ENCODE measurements around the gene DPYD.

DNA sequence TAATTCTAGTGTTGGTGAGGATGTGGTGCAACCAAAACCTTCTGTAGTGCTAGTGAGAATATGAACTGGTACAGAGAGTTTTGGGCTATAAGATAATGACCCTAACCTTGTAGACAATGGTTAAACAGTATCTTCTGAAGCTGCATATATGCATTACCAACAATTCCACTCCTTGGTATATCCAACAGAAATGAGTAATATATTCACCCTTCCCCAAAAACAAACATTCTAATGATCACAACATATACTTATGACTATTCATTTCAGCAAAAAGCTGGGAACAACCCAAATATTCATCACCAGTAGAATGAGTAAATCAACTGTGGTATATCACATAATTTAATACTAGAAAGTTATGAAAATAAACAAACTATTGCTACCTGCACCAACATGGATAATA is 39.6 kb upstream of the DPYD start:
- TF ChIP-seq, protein P1, sequence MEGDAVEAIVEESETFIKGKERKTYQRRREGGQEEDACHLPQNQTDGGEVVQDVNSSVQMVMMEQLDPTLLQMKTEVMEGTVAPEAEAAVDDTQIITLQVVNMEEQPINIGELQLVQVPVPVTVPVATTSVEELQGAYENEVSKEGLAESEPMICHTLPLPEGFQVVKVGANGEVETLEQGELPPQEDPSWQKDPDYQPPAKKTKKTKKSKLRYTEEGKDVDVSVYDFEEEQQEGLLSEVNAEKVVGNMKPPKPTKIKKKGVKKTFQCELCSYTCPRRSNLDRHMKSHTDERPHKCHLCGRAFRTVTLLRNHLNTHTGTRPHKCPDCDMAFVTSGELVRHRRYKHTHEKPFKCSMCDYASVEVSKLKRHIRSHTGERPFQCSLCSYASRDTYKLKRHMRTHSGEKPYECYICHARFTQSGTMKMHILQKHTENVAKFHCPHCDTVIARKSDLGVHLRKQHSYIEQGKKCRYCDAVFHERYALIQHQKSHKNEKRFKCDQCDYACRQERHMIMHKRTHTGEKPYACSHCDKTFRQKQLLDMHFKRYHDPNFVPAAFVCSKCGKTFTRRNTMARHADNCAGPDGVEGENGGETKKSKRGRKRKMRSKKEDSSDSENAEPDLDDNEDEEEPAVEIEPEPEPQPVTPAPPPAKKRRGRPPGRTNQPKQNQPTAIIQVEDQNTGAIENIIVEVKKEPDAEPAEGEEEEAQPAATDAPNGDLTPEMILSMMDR (IDR thresholded peaks at IDR 0.05; ENCODE audit: insufficient read depth, low read depth, low read length) = no peak
- no peak for TF ChIP-seq EZH2 (IDR thresholded peaks at IDR 0.05; ENCODE audit: insufficient read depth, low read length)

Data from astrocyte (in vitro differentiated cells and primary cell).